Ishikawa (cell line): ENCODE data around the gene CSNK1G2.

ENCODE experiments used
- EP300 ChIP-seq: IDR thresholded peaks from 2 replicates; pipeline ENCODE4 v1.6.1; 2012; ENCODE audit warnings: borderline replicate concordance
- TF ChIP-seq, protein P1 (sequence below): IDR thresholded peaks from 2 replicates; pipeline ENCODE4 v1.6.1; 2012
- TF ChIP-seq, protein P2 (sequence below): IDR thresholded peaks from 2 replicates; pipeline ENCODE4 v1.6.1; 2012; ENCODE audit warnings: low read depth, mild to moderate bottlenecking

DNA sequence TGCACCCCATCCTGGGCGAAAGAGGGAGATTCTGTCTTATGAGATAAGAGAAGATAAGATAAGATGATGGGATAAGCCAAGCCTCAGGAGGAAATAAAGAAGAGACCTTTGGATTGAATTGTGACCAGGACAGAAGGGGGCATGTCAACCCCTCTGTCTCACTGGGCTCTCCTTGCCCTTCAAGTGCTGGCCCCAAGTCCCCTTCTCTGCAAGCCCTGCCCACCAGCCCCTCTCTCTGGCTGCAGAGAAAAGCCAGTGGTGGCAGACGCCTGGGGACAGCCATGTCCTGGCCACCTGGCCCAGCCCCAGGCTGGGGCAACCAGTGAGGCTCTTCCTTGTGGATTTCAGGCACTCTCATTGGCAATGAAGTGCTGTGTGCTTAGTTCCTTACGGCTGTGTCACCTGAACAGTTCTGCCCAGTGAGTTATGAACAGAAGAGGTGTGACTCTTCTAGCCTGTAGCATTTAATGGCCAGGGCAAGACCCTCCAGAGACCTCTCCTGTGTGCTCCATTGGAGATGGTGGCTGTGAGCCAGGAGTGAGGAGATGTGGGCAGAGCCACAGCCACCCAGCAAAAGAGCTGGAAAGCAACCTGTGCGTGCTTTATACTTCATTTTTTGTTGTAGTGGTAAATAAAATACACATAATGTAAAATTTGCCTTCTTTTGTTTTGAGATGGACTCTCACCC lies 80.6 kb downstream of the CSNK1G2 start:
- TF ChIP-seq, protein P1, sequence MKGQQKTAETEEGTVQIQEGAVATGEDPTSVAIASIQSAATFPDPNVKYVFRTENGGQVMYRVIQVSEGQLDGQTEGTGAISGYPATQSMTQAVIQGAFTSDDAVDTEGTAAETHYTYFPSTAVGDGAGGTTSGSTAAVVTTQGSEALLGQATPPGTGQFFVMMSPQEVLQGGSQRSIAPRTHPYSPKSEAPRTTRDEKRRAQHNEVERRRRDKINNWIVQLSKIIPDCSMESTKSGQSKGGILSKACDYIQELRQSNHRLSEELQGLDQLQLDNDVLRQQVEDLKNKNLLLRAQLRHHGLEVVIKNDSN, result no peak
- TF ChIP-seq, protein P2, sequence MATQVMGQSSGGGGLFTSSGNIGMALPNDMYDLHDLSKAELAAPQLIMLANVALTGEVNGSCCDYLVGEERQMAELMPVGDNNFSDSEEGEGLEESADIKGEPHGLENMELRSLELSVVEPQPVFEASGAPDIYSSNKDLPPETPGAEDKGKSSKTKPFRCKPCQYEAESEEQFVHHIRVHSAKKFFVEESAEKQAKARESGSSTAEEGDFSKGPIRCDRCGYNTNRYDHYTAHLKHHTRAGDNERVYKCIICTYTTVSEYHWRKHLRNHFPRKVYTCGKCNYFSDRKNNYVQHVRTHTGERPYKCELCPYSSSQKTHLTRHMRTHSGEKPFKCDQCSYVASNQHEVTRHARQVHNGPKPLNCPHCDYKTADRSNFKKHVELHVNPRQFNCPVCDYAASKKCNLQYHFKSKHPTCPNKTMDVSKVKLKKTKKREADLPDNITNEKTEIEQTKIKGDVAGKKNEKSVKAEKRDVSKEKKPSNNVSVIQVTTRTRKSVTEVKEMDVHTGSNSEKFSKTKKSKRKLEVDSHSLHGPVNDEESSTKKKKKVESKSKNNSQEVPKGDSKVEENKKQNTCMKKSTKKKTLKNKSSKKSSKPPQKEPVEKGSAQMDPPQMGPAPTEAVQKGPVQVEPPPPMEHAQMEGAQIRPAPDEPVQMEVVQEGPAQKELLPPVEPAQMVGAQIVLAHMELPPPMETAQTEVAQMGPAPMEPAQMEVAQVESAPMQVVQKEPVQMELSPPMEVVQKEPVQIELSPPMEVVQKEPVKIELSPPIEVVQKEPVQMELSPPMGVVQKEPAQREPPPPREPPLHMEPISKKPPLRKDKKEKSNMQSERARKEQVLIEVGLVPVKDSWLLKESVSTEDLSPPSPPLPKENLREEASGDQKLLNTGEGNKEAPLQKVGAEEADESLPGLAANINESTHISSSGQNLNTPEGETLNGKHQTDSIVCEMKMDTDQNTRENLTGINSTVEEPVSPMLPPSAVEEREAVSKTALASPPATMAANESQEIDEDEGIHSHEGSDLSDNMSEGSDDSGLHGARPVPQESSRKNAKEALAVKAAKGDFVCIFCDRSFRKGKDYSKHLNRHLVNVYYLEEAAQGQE, result no peak
- TF ChIP-seq EP300, result no peak
